Fibroblast of mammary gland (primary cell): Measurements from ENCODE around the gene TBC1D22A.

Experiments used
- DNase-seq: peaks from one replicate; pipeline ENCODE4 v3.0.0-alpha.2; 2010; ENCODE audit warnings: low read depth
- H3K4me3 ChIP-seq: 2 replicates; pipeline ENCODE4 v1.5.1; 2011; ENCODE audit warnings: low read depth, mild to moderate bottlenecking, low read length, moderate library complexity; ENCODE audit not compliant: control insufficient read depth
- CTCF ChIP-seq: conservative IDR thresholded peaks from 2 replicates; pipeline ENCODE4 v1.5.1; 2011; ENCODE audit warnings: low read depth, low read length, inconsistent platforms; ENCODE audit not compliant: control insufficient read depth, insufficient read depth

The TBC1D22A gene

GRCh38 chr22:46726066-46726985 lies 36.1 kb upstream of the TBC1D22A start:
- DNase-seq: peak; percentile 29
- TF ChIP-seq CTCF: no peak
- no peak overlapping the region for H3K4me3 ChIP-seq

GRCh38 chr22:46726986-46727317 lies 35.5 kb upstream of the TBC1D22A start:
- no peak overlapping the region for H3K4me3 ChIP-seq
- no peak for TF ChIP-seq CTCF
- no peak for DNase-seq

GRCh38 chr22:46727813-46728364 lies 34.6 kb upstream of the TBC1D22A start:
- DNase-seq: no peak
- H3K4me3 ChIP-seq: no peak overlapping the region
- no peak for TF ChIP-seq CTCF

GRCh38 chr22:46728470-46728869 lies 34.0 kb upstream of the TBC1D22A start:
- H3K4me3 ChIP-seq: no peak overlapping the region
- no peak for DNase-seq
- no peak for TF ChIP-seq CTCF

- no peak for TF ChIP-seq CTCF
- DNase-seq: no peak
- no peak overlapping the region for H3K4me3 ChIP-seq
Measured at GRCh38 chr22:46730568-46731245, 31.7 kb upstream of the TBC1D22A start.

- TF ChIP-seq CTCF: no peak
- DNase-seq: no peak
- no peak overlapping the region for H3K4me3 ChIP-seq
Measured at GRCh38 chr22:46731246-46732040, 31.0 kb upstream of the TBC1D22A start.
